ENCODE results near the gene KDELR3. TPM values are rescaled to one million over a fixed set of nuclear protein-coding genes. Genes with fewer than 3 reads are reported as not detected.

The KDELR3 gene
- total and polyA plus RNA-seq, 2 experiments from 2014 or later: 13.1 to 26.5 TPM

- H3K4me3 ChIP-seq: no peak overlapping the region
Observed at GRCh38 chr22:38422611-38423511, 45.0 kb upstream of the KDELR3 start.

GRCh38 chr22:38423512-38424503 lies 44.1 kb upstream of the KDELR3 start:
- H3K4me3 ChIP-seq: no peak overlapping the region
- DNase-seq (ENCODE audit: low read depth in 1 of 2, low spot score in 1 of 2): no peak
- no peak overlapping the region for H3K27ac ChIP-seq

More at GRCh38 chr22:38422611-38423511, 45.0 kb upstream of the KDELR3 start:
- Histone ChIP-seq H3K27me3 (no peaks in the 10 kb centered on the region), H3K4me1 (ENCODE audit: low read depth) (no peaks in the 10 kb centered on the region), H3K27ac (no peak overlapping the region), H3K9me3 (ENCODE audit: low read depth) (no peaks in the 10 kb centered on the region), H3K36me3 (no peaks in the 10 kb centered on the region)
- TF ChIP-seq CTCF (IDR thresholded peaks at IDR 0.05; ENCODE audit: low read depth, low read length): no peak
- no peak for DNase-seq (ENCODE audit: low read depth in 1 of 2, low spot score in 1 of 2)

GRCh38 chr22:38424525-38425080 lies 43.3 kb upstream of the KDELR3 start:
- DNase-seq (ENCODE audit: low read depth in 1 of 2, low spot score in 1 of 2): no peak
- H3K4me3 ChIP-seq: no peak overlapping the region
- H3K36me3 ChIP-seq: no peaks in the 10 kb centered on the region
- TF ChIP-seq CTCF (IDR thresholded peaks at IDR 0.05; ENCODE audit: low read depth, low read length): no peak
- H3K4me1 ChIP-seq (ENCODE audit: low read depth): no peaks in the 10 kb centered on the region
- H3K27ac ChIP-seq: no peak overlapping the region
- no peaks in the 10 kb centered on the region for H3K27me3 ChIP-seq
- H3K9me3 ChIP-seq (ENCODE audit: low read depth): no peaks in the 10 kb centered on the region

More at GRCh38 chr22:38423512-38424503, 44.1 kb upstream of the KDELR3 start:
- Histone ChIP-seq H3K9me3 (ENCODE audit: low read depth) (no peaks in the 10 kb centered on the region), H3K36me3 (no peaks in the 10 kb centered on the region), H3K4me1 (ENCODE audit: low read depth) (no peaks in the 10 kb centered on the region), H3K27me3 (no peaks in the 10 kb centered on the region)
- TF ChIP-seq CTCF (IDR thresholded peaks at IDR 0.05; ENCODE audit: low read depth, low read length): no peak

GRCh38 chr22:38426628-38427027 lies 41.3 kb upstream of the KDELR3 start:
- TF ChIP-seq CTCF (IDR thresholded peaks at IDR 0.05; ENCODE audit: low read depth, low read length): no peak

GRCh38 chr22:38427465-38427864 lies 40.4 kb upstream of the KDELR3 start:
- no peaks in the 10 kb centered on the region for H3K36me3 ChIP-seq
- no peaks in the 10 kb centered on the region for H3K27me3 ChIP-seq
- no peaks in the 10 kb centered on the region for H3K4me1 ChIP-seq (ENCODE audit: low read depth)
- H3K27ac ChIP-seq: no peak overlapping the region
- H3K4me3 ChIP-seq: no peak overlapping the region
- no peaks in the 10 kb centered on the region for H3K9me3 ChIP-seq (ENCODE audit: low read depth)
- no peak for TF ChIP-seq CTCF (IDR thresholded peaks at IDR 0.05; ENCODE audit: low read depth, low read length)
- no peak for DNase-seq (ENCODE audit: low read depth in 1 of 2, low spot score in 1 of 2)

More at GRCh38 chr22:38426628-38427027, 41.3 kb upstream of the KDELR3 start:
- DNase-seq (ENCODE audit: low read depth in 1 of 2, low spot score in 1 of 2): no peak
- no peaks in the 10 kb centered on the region for H3K36me3 ChIP-seq
- H3K9me3 ChIP-seq (ENCODE audit: low read depth): no peaks in the 10 kb centered on the region
- no peak overlapping the region for H3K4me3 ChIP-seq
- no peaks in the 10 kb centered on the region for H3K27me3 ChIP-seq
- H3K4me1 ChIP-seq (ENCODE audit: low read depth): no peaks in the 10 kb centered on the region
- H3K27ac ChIP-seq: no peak overlapping the region

All from cardiac muscle cell (in vitro differentiated cells and primary cell).